Adrenal gland (tissue), 12 donors: Measurements from ENCODE around the gene ZG16. TPM values are rescaled to one million over a fixed set of nuclear protein-coding genes. Genes with fewer than 3 reads are reported as not detected.

ENCODE experiments used
- DNase-seq, 7 donors: peaks; one replicate each; pipeline ENCODE4 v3.0.0-alpha.2; 2019 to 2020
- H3K27ac ChIP-seq, 5 donors: fragments of 200-600 bp; sonication (generic) in 4 of 5; 1 replicate in 3 of 5; 2 replicates in 2 of 5; pipeline versions ENCODE4 v1.5.1 to v1.8.0; 2016 to 2020; ENCODE audit warnings: mild to moderate bottlenecking in 1 of 5
- H3K27me3 ChIP-seq: fragments of 200-600 bp; 2 replicates; pipeline ENCODE4 v1.8.0; 2021
- H3K36me3 ChIP-seq, 2 donors: fragments of 200-600 bp; replicated peaks in 1 of 2; 1 replicate in 1 of 2; 2 replicates in 1 of 2; pipeline versions ENCODE4 v1.5.1 to v1.8.0; 2018 to 2022
- H3K4me1 ChIP-seq, 2 donors: fragments of 200-600 bp; replicated peaks in 1 of 2; 1 replicate in 1 of 2; 2 replicates in 1 of 2; pipeline versions ENCODE4 v1.5.1 to v1.8.0; 2018 to 2021
- H3K4me3 ChIP-seq, 4 donors: fragments of 200-600 bp; sonication (generic) in 3 of 4; one replicate each; pipeline ENCODE4 v1.5.1; 2016 to 2018
- H3K9me3 ChIP-seq, 3 donors: fragments of 200-600 bp; sonication (generic) in 1 of 3; replicated peaks in 1 of 3; 1 replicate in 2 of 3; 2 replicates in 1 of 3; pipeline versions ENCODE4 v1.5.1 to v1.8.0; 2016 to 2021
- CTCF ChIP-seq, 6 experiments: fragments of 450-650 bp in 4 of 6; fragments of 200-600 bp in 2 of 6; sonication (generic) in 1 of 6; IDR thresholded peaks; 1 replicate in 5 of 6; 2 replicates in 1 of 6; pipeline versions ENCODE4 v1.5.1 to v1.8.0; 2016 to 2021; ENCODE audit warnings: antibody characterized with exemption in 6 of 6, mild to moderate bottlenecking in 2 of 6, moderate library complexity in 1 of 6
- POLR2A ChIP-seq, 2 donors: fragments of 450-650 bp; IDR thresholded peaks; one replicate each; pipeline ENCODE4 v1.6.1; 2017; ENCODE audit warnings: antibody characterized with exemption in 2 of 2, mild to moderate bottlenecking in 2 of 2, moderate library complexity in 1 of 2
- WGBS, 4 donors: extraction: QIAGEN DNeasy Blood & Tissue Kit in 2 of 4; methylation state at CpG; one replicate each; pipeline versions ENCODE4 v1.1.5 to v1.1.7; 2013 to 2017; 5-methylcytosine and 5-hydroxymethylcytosine counted together
- intact Hi-C, 2 donors: fragments of 100-400 bp; cut with DNase I; formaldehyde crosslinking; loops; one replicate each; pipeline versions ENCODE4 v1.14.1 to v1.15.0; 2022 to 2023
- polyA plus RNA-seq, 3 donors: library from polyadenylated mRNA; stranded (reverse); fragments of 200-250 nt in 2 of 3; fragments of 350-450 nt in 1 of 3; fragmentation: Illumina TruSeq in 1 of 3; extraction: RNeasy Lipid Tissue Mini Kit (QIAGEN cat#74804) in 1 of 3; gene quantifications; one replicate each; pipeline ENCODE4 v1.2.3, GENCODE V29; 2013 to 2014
- total RNA-seq, 9 donors: library from RNA; depleted of rRNA in 4 of 9; stranded (reverse); fragments of >200 nt in 4 of 9; fragments of 120-200 nt in 1 of 9; fragmentation: NEBNext Ultra II Directional in 1 of 9; extraction: Animal tissue kit (Norgen Biotek cat#: 25700) in 1 of 9; gene quantifications; one replicate each; pipeline versions ENCODE4 v1.1.0 to v1.2.4, GENCODE V29; 2013 to 2023
- donor health status: healthy with polysubstance abuse.
- donor health status: Bipolar disorder and iron deficiency.
- donor health status: DM: yes; HTN: yes; CAD: no.
- donor health status: DM: no; HTN: no; CAD: no.
- donor health status: DM: no; HTN: no; CAD: no.
- donor health status: DM: yes; HTN: yes; CAD: no.

Gene ZG16
- total and polyA plus RNA-seq, 12 donors = 0.07 to 0.20 (median 0.14) TPM; not detected in 8

DNA sequence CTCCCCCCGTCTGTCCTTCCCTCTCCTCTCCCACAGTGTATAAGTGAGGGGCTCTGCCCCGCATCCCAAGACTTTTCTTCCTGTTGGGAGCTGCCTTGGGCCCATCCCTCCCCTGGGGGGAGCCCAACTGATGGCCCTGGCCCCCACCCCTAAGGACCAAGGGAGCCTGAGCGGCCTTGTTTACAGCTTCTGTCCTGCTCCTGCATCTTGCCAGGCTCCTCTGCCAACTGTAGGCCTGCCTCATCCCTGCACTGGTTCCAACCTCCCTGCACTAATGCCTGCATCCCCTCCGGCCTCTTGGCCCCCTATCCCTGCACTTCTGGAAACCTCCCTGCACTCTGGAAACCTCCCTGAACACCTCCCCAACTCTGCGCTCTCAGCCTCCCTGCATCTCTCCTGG, 36.5 kb downstream of the ZG16 start:
- TF ChIP-seq CTCF (IDR thresholded peaks at IDR 0.05) = no peak
- no peak for TF ChIP-seq POLR2A (IDR thresholded peaks at IDR 0.05)
- H3K9me3 ChIP-seq = no peaks in the 10 kb centered on the region
- peaks cover 0 to 24% of the 10 kb centered on the region in 2 donors for H3K36me3 ChIP-seq
- WGBS, 4 donors = 77 to 94% (median 86%) methylated on average over 5 of the region's 5 CpGs
- peak overlapping the region in 1 of 5 donors; percentile 97 for H3K27ac ChIP-seq
- no peak overlapping the region for H3K4me3 ChIP-seq
- H3K27me3 ChIP-seq = no peaks in the 10 kb centered on the region
- peaks cover 21 to 63% of the 10 kb centered on the region in 2 donors for H3K4me1 ChIP-seq
- peak in 3 of 7 donors; percentile 13 to 59 (median 19) for DNase-seq
- intact Hi-C loops = no loop called here

GRCh38 chr16:29815032-29815721, 37.1 kb downstream of the ZG16 start:
- no peak for TF ChIP-seq CTCF (IDR thresholded peaks at IDR 0.05)
- no peak for TF ChIP-seq POLR2A (IDR thresholded peaks at IDR 0.05)
- Histone ChIP-seq H3K27me3 (no peaks in the 10 kb centered on the region), H3K4me1 (peaks cover 21 to 63% of the 10 kb centered on the region in 2 donors), H3K9me3 (no peaks in the 10 kb centered on the region), H3K27ac (peak overlapping the region in 4 of 5 donors; percentile 45 to 97 (median 66)), H3K36me3 (peaks cover 0 to 19% of the 10 kb centered on the region in 2 donors), H3K4me3 (peak overlapping the region in 1 of 4 donors; percentile 47)
- intact Hi-C loops = no loop called here
- 4 to 9% (median 6%) methylated on average over 32 to 39 of the region's 39 CpGs for WGBS, 4 donors
- peak in 6 of 7 donors; percentile 51 to 79 (median 60) for DNase-seq

GRCh38 chr16:29815793-29816693, 38.0 kb downstream of the ZG16 start, which contains the start of gene PAGR1:
Gene PAGR1 (plus strand): TSS chr16:29816152. CDS start chr16:29816526, 374 bp downstream.
- TF ChIP-seq POLR2A (IDR thresholded peaks at IDR 0.05) = peak; percentile 51 to 79
- peak; percentile 68 to 89 (median 80) for TF ChIP-seq CTCF (IDR thresholded peaks at IDR 0.05)
- 0 to 1% (median 1%) methylated on average over 31 to 70 of the region's 70 CpGs for WGBS, 4 donors
- H3K27me3 ChIP-seq = no peaks in the 10 kb centered on the region
- H3K27ac ChIP-seq = peak within 1 kb of the TSS; percentile 73 to 99 (median 97)
- H3K4me1 ChIP-seq = peaks cover 23 to 56% of the 10 kb centered on the region in 2 donors
- peak within 1 kb of the TSS; percentile 58 to 92 (median 78) for H3K4me3 ChIP-seq
- no peaks in the 10 kb centered on the region for H3K9me3 ChIP-seq
- intact Hi-C loops = no loop called here
- H3K36me3 ChIP-seq = peaks cover 0 to 17% of the 10 kb centered on the region in 2 donors
- DNase-seq = peak; percentile 98 to 100 (median 99)
